MCF 10A (cell line): ENCODE measurements around the gene SREBF2. TPM values are rescaled to one million over a fixed set of nuclear protein-coding genes. Genes with fewer than 3 reads are reported as not detected.
A peak's percentile ranks its signal among the peaks of the same experiment; 100 is the strongest.

Experiments used
- BruUV-seq: library from RNA; stranded (reverse); fragments of 400-500 nt; replicated peaks from 2 replicates; lab custom pipeline; 2021; lab: Mats Ljungman, UMichigan
- CTCF ChIA-PET: fragments of 300-600 bp; sonication (Branson Sonifier 250); formaldehyde crosslinking; extraction: SDS; loops from one replicate; lab custom pipeline; 2021; ENCODE audit warnings: antibody characterized with exemption, inconsistent platforms; lab: Yijun Ruan, JAX
- POLR2A ChIA-PET: fragments of 300-600, 350-650 bp; sonication (Branson Sonifier 250); formaldehyde crosslinking; extraction: SDS; loops from one replicate; lab custom pipeline; 2020; ENCODE audit warnings: antibody characterized with exemption, inconsistent platforms; lab: Yijun Ruan, JAX
- DNase-seq: peaks from one replicate; pipeline ENCODE4 v3.0.0-alpha.2; 2018; ENCODE audit not compliant: unreplicated experiment
- H3K27ac Mint-ChIP-seq: one replicate; pipeline ENCODE4 v1.8.0; 2022; ENCODE audit warnings: mild to moderate bottlenecking, low read depth, mixed read lengths; ENCODE audit not compliant: unreplicated experiment
- H3K27me3 Mint-ChIP-seq: one replicate; pipeline ENCODE4 v1.8.0; 2022; ENCODE audit warnings: mixed read lengths; ENCODE audit not compliant: insufficient read depth, unreplicated experiment
- H3K36me3 Mint-ChIP-seq: one replicate; pipeline ENCODE4 v1.8.0; 2022; ENCODE audit warnings: mild to moderate bottlenecking, moderate library complexity, mixed read lengths; ENCODE audit not compliant: insufficient read depth, unreplicated experiment
- H3K4me1 Mint-ChIP-seq: one replicate; pipeline ENCODE4 v1.8.0; 2022; ENCODE audit warnings: mixed read lengths; ENCODE audit not compliant: insufficient read depth, unreplicated experiment
- H3K4me3 Mint-ChIP-seq: one replicate; pipeline ENCODE4 v1.8.0; 2022; ENCODE audit warnings: mild to moderate bottlenecking, moderate library complexity, mixed read lengths; ENCODE audit not compliant: unreplicated experiment
- H3K9me3 Mint-ChIP-seq: one replicate; pipeline ENCODE4 v1.8.0; 2022; ENCODE audit warnings: mixed read lengths; ENCODE audit not compliant: unreplicated experiment
- intact Hi-C: fragments of 100-400 bp; cut with micrococcal nuclease; formaldehyde crosslinking; loops from 2 replicates; pipeline ENCODE4 v1.14.1; 2022
- total RNA-seq: library from RNA; stranded (reverse); gene quantifications from 2 replicates; pipeline ENCODE4 v1.2.3, GENCODE V29; 2022
- TF ChIP-seq, protein P1 (sequence below): fragments of 200-600 bp; IDR thresholded peaks from one replicate; pipeline ENCODE4 v1.8.0; 2022; ENCODE audit warnings: antibody characterized with exemption, mild to moderate bottlenecking; ENCODE audit not compliant: unreplicated experiment

Gene SREBF2
- total RNA-seq, 1 experiment from 2014 or later, result 104 TPM

GRCh38 chr22:41857155-41857859 lies 24.4 kb downstream of the SREBF2 start:
- TF ChIP-seq, protein P1, sequence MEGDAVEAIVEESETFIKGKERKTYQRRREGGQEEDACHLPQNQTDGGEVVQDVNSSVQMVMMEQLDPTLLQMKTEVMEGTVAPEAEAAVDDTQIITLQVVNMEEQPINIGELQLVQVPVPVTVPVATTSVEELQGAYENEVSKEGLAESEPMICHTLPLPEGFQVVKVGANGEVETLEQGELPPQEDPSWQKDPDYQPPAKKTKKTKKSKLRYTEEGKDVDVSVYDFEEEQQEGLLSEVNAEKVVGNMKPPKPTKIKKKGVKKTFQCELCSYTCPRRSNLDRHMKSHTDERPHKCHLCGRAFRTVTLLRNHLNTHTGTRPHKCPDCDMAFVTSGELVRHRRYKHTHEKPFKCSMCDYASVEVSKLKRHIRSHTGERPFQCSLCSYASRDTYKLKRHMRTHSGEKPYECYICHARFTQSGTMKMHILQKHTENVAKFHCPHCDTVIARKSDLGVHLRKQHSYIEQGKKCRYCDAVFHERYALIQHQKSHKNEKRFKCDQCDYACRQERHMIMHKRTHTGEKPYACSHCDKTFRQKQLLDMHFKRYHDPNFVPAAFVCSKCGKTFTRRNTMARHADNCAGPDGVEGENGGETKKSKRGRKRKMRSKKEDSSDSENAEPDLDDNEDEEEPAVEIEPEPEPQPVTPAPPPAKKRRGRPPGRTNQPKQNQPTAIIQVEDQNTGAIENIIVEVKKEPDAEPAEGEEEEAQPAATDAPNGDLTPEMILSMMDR, result peak; percentile 48
- Mint-ChIP-seq H3K27me3 (no peaks in the 10 kb centered on the region), H3K27ac (peak overlapping the region; percentile 81), H3K4me3 (peak overlapping the region; percentile 43), H3K4me1 (peaks cover 29% of the 10 kb centered on the region), H3K9me3 (no peaks in the 10 kb centered on the region), H3K36me3 (peaks cover 25% of the 10 kb centered on the region)
- ChIA-PET POLR2A (interaction anchor here (0.6 to 5.6 kb wide), 14 partner anchors 9 to 759 kb away, joined by 3 to 57 read pairs (median 6); partner anchors contain the start of genes CCDC134, CENPM, SNU13 and SREBF2), CTCF (interaction anchor here (0.6 to 3.5 kb wide), 14 partner anchors 9 to 373 kb away, joined by 3 to 16 read pairs (median 4); no protein-coding TSS in a partner anchor)
- intact Hi-C loops, result loop anchor here (1.0 to 5.0 kb wide), 4 partner anchors 24 to 161 kb away; partner anchors contain the start of genes CCDC134 and SREBF2
- BruUV-seq, result no TSS peak
- DNase-seq, result peak; percentile 94

- Mint-ChIP-seq H3K4me3 (no peak overlapping the region), H3K27me3 (no peaks in the 10 kb centered on the region), H3K4me1 (peaks cover 29% of the 10 kb centered on the region), H3K27ac (peak overlapping the region; percentile 81), H3K9me3 (no peaks in the 10 kb centered on the region), H3K36me3 (peaks cover 24% of the 10 kb centered on the region)
- intact Hi-C loops, result loop anchor here (1.0 to 5.0 kb wide), 4 partner anchors 25 to 161 kb away; partner anchors contain the start of genes CCDC134 and SREBF2
- ChIA-PET CTCF (interaction anchor here (0.6 to 3.5 kb wide), 11 partner anchors 10 to 373 kb away, joined by 3 to 16 read pairs (median 4); no protein-coding TSS in a partner anchor), POLR2A (interaction anchor here (0.7 to 5.6 kb wide), 12 partner anchors 9 to 551 kb away, joined by 3 to 57 read pairs (median 7); partner anchors contain the start of genes CCDC134, CENPM, SNU13 and SREBF2)
- no TSS peak for BruUV-seq
- TF ChIP-seq, protein P1, result no peak
- DNase-seq, result no peak
These were observed 24.9 kb downstream of the SREBF2 start for GRCh38 chr22:41857860-41858199.

DNA sequence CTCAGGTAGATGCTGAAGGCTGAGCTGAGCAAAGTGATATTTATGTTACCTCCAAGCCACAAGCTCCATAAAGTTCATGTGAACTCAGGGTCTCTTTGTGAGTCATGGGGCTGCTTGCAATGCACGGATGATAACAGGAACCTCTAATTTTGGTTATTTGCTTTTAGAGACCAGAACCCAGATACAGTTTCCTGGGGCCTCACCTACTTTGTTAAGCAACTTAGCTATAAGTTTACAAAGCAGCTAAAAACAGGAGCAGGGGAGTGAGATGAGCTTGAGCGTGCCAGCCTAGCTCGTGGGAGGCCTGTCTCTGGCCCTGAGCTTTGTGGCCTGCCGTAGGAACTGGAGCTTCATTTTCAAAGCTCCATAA lies 29.2 kb downstream of the SREBF2 start:
- H3K4me3 Mint-ChIP-seq, result no peak overlapping the region
- H3K9me3 Mint-ChIP-seq, result no peaks in the 10 kb centered on the region
- ChIA-PET CTCF (interaction anchor here (0.6 to 1.4 kb wide), 10 partner anchors 9 to 842 kb away, joined by 3 to 5 read pairs (median 4); no protein-coding TSS in a partner anchor), POLR2A (interaction anchor here (0.5 to 2.0 kb wide), 4 partner anchors 11 to 40 kb away, joined by 3 to 8 read pairs (median 3); partner anchors contain the start of gene SREBF2)
- H3K27ac Mint-ChIP-seq, result no peak overlapping the region
- BruUV-seq, result no TSS peak
- TF ChIP-seq, protein P1, result no peak
- H3K36me3 Mint-ChIP-seq, result peaks cover 16% of the 10 kb centered on the region
- H3K27me3 Mint-ChIP-seq, result no peaks in the 10 kb centered on the region
- H3K4me1 Mint-ChIP-seq, result peaks cover 24% of the 10 kb centered on the region
- DNase-seq, result no peak
- intact Hi-C loops, result no loop called here
